Caco-2 (cell line): ENCODE data around the gene TPST2. TPM values are rescaled to one million over a fixed set of nuclear protein-coding genes. Genes with fewer than 3 reads are reported as not detected.

Experiments
- BruUV-seq: library from RNA; stranded (reverse); fragments of 400-500 nt; replicated peaks from 2 replicates; lab custom pipeline; 2021; lab: Mats Ljungman, UMichigan
- CTCF ChIA-PET: fragments of 300-600 bp; sonication (Branson Sonifier 250); formaldehyde crosslinking; loops from one replicate; lab custom pipeline; 2022; ENCODE audit warnings: antibody characterized with exemption; lab: Charles Lee
- POLR2A ChIA-PET: fragments of 300-600 bp; sonication (Branson Sonifier 250); formaldehyde crosslinking; loops from one replicate; lab custom pipeline; 2022; ENCODE audit warnings: antibody characterized with exemption; lab: Charles Lee
- DNase-seq, 2 experiments: peaks; one replicate each; pipeline versions ENCODE4 v3.0.0 to v3.0.0-alpha.2; 2020 to 2022
- H3K27me3 ChIP-seq: replicated peaks from 2 replicates; pipeline ENCODE4 v1.6.0; 2011; ENCODE audit warnings: low read length; ENCODE audit not compliant: control insufficient read depth, insufficient read depth
- H3K36me3 ChIP-seq: 2 replicates; pipeline ENCODE4 v1.5.1; 2011; ENCODE audit warnings: low read length; ENCODE audit not compliant: control insufficient read depth, insufficient read depth
- H3K4me1 ChIP-seq: fragments of 250-450 bp; sonication (Bioruptor Pico); 2 replicates; pipeline ENCODE4 v1.5.1; 2020; ENCODE audit warnings: mild to moderate bottlenecking
- H3K4me3 ChIP-seq: 2 replicates; pipeline ENCODE4 v1.5.1; 2011; ENCODE audit warnings: low read depth, mild to moderate bottlenecking, control low read depth, low read length
- H3K9me3 ChIP-seq: fragments of 250-450 bp; sonication (Bioruptor Pico); 2 replicates; pipeline ENCODE4 v1.5.1; 2020; ENCODE audit warnings: mild to moderate bottlenecking, moderate library complexity
- H3K27ac Mint-ChIP-seq: one replicate; pipeline ENCODE4 v1.8.0; 2022; ENCODE audit warnings: mixed read lengths; ENCODE audit not compliant: unreplicated experiment
- H3K27me3 Mint-ChIP-seq: one replicate; pipeline ENCODE4 v1.8.0; 2022; ENCODE audit warnings: mixed read lengths; ENCODE audit not compliant: insufficient read depth, unreplicated experiment
- H3K36me3 Mint-ChIP-seq: one replicate; pipeline ENCODE4 v1.8.0; 2022; ENCODE audit warnings: mild to moderate bottlenecking, mixed read lengths; ENCODE audit not compliant: insufficient read depth, unreplicated experiment
- H3K4me1 Mint-ChIP-seq: one replicate; pipeline ENCODE4 v1.8.0; 2022; ENCODE audit warnings: low read depth, mixed read lengths; ENCODE audit not compliant: unreplicated experiment
- H3K4me3 Mint-ChIP-seq: one replicate; pipeline ENCODE4 v1.8.0; 2022; ENCODE audit warnings: mild to moderate bottlenecking, moderate library complexity, mixed read lengths; ENCODE audit not compliant: unreplicated experiment
- H3K9me3 Mint-ChIP-seq: one replicate; pipeline ENCODE4 v1.8.0; 2022; ENCODE audit warnings: mixed read lengths; ENCODE audit not compliant: unreplicated experiment
- intact Hi-C: fragments of 100-400 bp; cut with micrococcal nuclease; formaldehyde crosslinking; loops from one replicate; pipeline ENCODE4 v1.10.0; 2022; ENCODE audit not compliant: unreplicated experiment
- total RNA-seq: library from RNA; stranded (reverse); gene quantifications from 2 replicates; pipeline ENCODE4 v1.2.3, GENCODE V29; 2022
- TF ChIP-seq, protein P1 (sequence below), 2 experiments: fragments of 200-600 bp in 1 of 2; IDR thresholded peaks; 1 replicate in 1 of 2; 2 replicates in 1 of 2; pipeline versions ENCODE4 v1.5.1 to v1.8.0; 2011 to 2022; ENCODE audit warnings: antibody characterized with exemption in 1 of 2, control low read depth in 1 of 2, inconsistent platforms in 1 of 2, low read depth in 1 of 2, low read length in 1 of 2, mild to moderate bottlenecking in 1 of 2, moderate library complexity in 1 of 2; ENCODE audit not compliant: insufficient read depth in 1 of 2, severe bottlenecking in 1 of 2, unreplicated experiment in 1 of 2

TPST2 gene
- total RNA-seq, 1 experiment from 2014 or later, result 9.5 TPM

DNA sequence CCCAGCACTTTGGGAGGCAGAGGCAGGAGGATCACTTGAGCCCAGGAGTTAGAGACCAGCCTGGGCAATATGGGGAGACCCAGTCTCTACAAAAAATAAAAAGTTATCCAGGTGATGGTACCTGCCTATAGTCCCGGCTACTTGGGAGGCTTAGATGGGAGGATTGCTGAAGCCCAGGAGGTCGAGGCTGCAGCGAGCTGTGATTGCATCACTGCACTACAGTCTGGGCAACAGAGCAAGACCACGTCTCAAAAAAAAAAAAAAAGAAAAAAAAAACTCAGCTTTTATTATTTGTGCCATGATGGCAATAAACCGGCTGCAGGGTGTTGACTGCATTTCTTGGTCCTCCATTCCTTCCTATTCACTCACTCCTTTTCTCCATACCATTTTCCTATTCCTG lies 44.1 kb downstream of the TPST2 start:
- ChIA-PET POLR2A (no interaction called here), CTCF (no interaction called here)
- H3K36me3 ChIP-seq, result no peaks in the 10 kb centered on the region
- no peak for DNase-seq
- Mint-ChIP-seq H3K36me3 (peaks cover 6% of the 10 kb centered on the region), H3K27me3 (no peaks in the 10 kb centered on the region), H3K9me3 (no peaks in the 10 kb centered on the region), H3K27ac (peak overlapping the region; percentile 33), H3K4me3 (no peak overlapping the region), H3K4me1 (peaks cover 6% of the 10 kb centered on the region)
- no peak overlapping the region for H3K4me3 ChIP-seq
- intact Hi-C loops, result no loop called here
- BruUV-seq, result no TSS peak
- H3K4me1 ChIP-seq, result no peaks in the 10 kb centered on the region
- no peaks in the 10 kb centered on the region for H3K9me3 ChIP-seq
- TF ChIP-seq, protein P1, sequence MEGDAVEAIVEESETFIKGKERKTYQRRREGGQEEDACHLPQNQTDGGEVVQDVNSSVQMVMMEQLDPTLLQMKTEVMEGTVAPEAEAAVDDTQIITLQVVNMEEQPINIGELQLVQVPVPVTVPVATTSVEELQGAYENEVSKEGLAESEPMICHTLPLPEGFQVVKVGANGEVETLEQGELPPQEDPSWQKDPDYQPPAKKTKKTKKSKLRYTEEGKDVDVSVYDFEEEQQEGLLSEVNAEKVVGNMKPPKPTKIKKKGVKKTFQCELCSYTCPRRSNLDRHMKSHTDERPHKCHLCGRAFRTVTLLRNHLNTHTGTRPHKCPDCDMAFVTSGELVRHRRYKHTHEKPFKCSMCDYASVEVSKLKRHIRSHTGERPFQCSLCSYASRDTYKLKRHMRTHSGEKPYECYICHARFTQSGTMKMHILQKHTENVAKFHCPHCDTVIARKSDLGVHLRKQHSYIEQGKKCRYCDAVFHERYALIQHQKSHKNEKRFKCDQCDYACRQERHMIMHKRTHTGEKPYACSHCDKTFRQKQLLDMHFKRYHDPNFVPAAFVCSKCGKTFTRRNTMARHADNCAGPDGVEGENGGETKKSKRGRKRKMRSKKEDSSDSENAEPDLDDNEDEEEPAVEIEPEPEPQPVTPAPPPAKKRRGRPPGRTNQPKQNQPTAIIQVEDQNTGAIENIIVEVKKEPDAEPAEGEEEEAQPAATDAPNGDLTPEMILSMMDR (IDR thresholded peaks at IDR 0.05; ENCODE audit: insufficient read depth in 1 of 2, low read depth in 1 of 2, low read length in 1 of 2, severe bottlenecking in 1 of 2, unreplicated experiment in 1 of 2), result no peak
- no peaks in the 10 kb centered on the region for H3K27me3 ChIP-seq

GRCh38 chr22:26545385-26545784 lies 44.5 kb downstream of the TPST2 start:
- POLR2A ChIA-PET, result no interaction called here
- Mint-ChIP-seq H3K36me3 (peaks cover 6% of the 10 kb centered on the region), H3K4me3 (no peak overlapping the region), H3K9me3 (no peaks in the 10 kb centered on the region), H3K27ac (no peak overlapping the region), H3K27me3 (no peaks in the 10 kb centered on the region), H3K4me1 (peaks cover 6% of the 10 kb centered on the region)
- no peaks in the 10 kb centered on the region for H3K9me3 ChIP-seq
- no peaks in the 10 kb centered on the region for H3K4me1 ChIP-seq
- CTCF ChIA-PET, result no interaction called here
- intact Hi-C loops, result no loop called here
- no TSS peak for BruUV-seq
- H3K27me3 ChIP-seq, result no peaks in the 10 kb centered on the region
- TF ChIP-seq, protein P1 (IDR thresholded peaks at IDR 0.05; ENCODE audit: insufficient read depth in 1 of 2, low read depth in 1 of 2, low read length in 1 of 2, severe bottlenecking in 1 of 2, unreplicated experiment in 1 of 2), result no peak
- no peak overlapping the region for H3K4me3 ChIP-seq
- no peaks in the 10 kb centered on the region for H3K36me3 ChIP-seq
- no peak for DNase-seq

DNA sequence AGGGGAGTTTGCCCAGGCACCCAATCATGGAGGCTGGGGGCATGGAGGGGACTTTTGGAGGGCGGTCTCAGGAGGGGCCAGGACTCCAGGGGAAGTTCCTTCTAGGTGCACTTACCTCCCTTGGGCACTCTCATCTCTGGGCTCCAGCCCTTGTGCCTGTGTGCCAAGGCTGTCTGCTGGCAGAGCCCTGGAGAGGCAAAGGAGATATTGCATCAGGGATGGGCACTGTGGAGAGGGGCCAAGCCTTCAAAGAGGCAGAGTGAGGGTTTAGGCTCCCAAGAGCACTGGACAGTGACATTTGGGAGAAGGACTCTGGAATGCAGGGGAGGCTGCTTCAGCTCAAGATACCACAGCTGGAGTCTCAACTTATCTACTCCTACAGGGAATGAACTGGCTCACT lies 45.4 kb downstream of the TPST2 start:
- no peaks in the 10 kb centered on the region for H3K36me3 ChIP-seq
- ChIA-PET CTCF (no interaction called here), POLR2A (no interaction called here)
- Mint-ChIP-seq H3K27me3 (no peaks in the 10 kb centered on the region), H3K36me3 (peaks cover 6% of the 10 kb centered on the region), H3K4me1 (peaks cover 6% of the 10 kb centered on the region), H3K27ac (no peak overlapping the region), H3K4me3 (no peak overlapping the region), H3K9me3 (no peaks in the 10 kb centered on the region)
- H3K27me3 ChIP-seq, result no peaks in the 10 kb centered on the region
- DNase-seq, result no peak
- no peak overlapping the region for H3K4me3 ChIP-seq
- no TSS peak for BruUV-seq
- no peaks in the 10 kb centered on the region for H3K9me3 ChIP-seq
- intact Hi-C loops, result no loop called here
- H3K4me1 ChIP-seq, result no peaks in the 10 kb centered on the region
- TF ChIP-seq, protein P1 (IDR thresholded peaks at IDR 0.05; ENCODE audit: insufficient read depth in 1 of 2, low read depth in 1 of 2, low read length in 1 of 2, severe bottlenecking in 1 of 2, unreplicated experiment in 1 of 2), result no peak
